DOHH2 (cell line): ENCODE data around the gene SYNPO2.

Experiments
- CTCF ChIP-seq: fragments of 200-600 bp; sonication (generic); IDR thresholded peaks from one replicate; pipeline ENCODE4 v1.5.1; 2014; ENCODE audit warnings: antibody characterized with exemption, mild to moderate bottlenecking, low read depth, low read length; ENCODE audit not compliant: poor library complexity, severe bottlenecking
- EZH2phosphoT487 ChIP-seq: fragments of 200-600 bp; sonication (generic); IDR thresholded peaks from 2 replicates; pipeline ENCODE4 v1.6.1; 2017; ENCODE audit warnings: borderline replicate concordance, mild to moderate bottlenecking, antibody characterized with exemption, low read length, moderate library complexity, mixed read lengths

- no peak for TF ChIP-seq CTCF
- no peak for TF ChIP-seq EZH2phosphoT487
Measured at GRCh38 chr4:118845552-118846050, 43.1 kb upstream of the SYNPO2 start.
